HL-60 (cell line): ENCODE data around the gene SLC25A29.

Experiments
- DNase-seq, 2 experiments: peaks; one replicate each; pipeline ENCODE4 v3.0.0-alpha.2; 2010 to 2020; ENCODE audit warnings: low read depth in 1 of 2, low spot score in 1 of 2
- H3K27ac ChIP-seq: fragments of 250-450 bp; sonication (Bioruptor Pico); replicated peaks from 2 replicates; pipeline ENCODE4 v1.5.1; 2020; ENCODE audit warnings: mild to moderate bottlenecking, moderate library complexity
- H3K27me3 ChIP-seq: fragments of 250-450 bp; sonication (Bioruptor Pico); 2 replicates; pipeline ENCODE4 v1.5.1; 2021; ENCODE audit warnings: mild to moderate bottlenecking, moderate library complexity; ENCODE audit not compliant: insufficient read depth, poor library complexity, severe bottlenecking
- H3K4me3 ChIP-seq: replicated peaks from 2 replicates; pipeline ENCODE4 v1.5.1; 2011; ENCODE audit warnings: mild to moderate bottlenecking, control low read depth, low read length; ENCODE audit not compliant: insufficient read depth
- GABPA ChIP-seq: IDR thresholded peaks from 2 replicates; pipeline ENCODE4 v1.6.1; 2012; ENCODE audit warnings: low read depth
- POLR2AphosphoS5 ChIP-seq: IDR thresholded peaks from 2 replicates; pipeline ENCODE4 v1.6.1; 2012; ENCODE audit warnings: low read depth
- REST ChIP-seq: IDR thresholded peaks from 2 replicates; pipeline ENCODE4 v1.6.1; 2012; ENCODE audit warnings: low read depth; ENCODE audit not compliant: insufficient replicate concordance
- SPI1 ChIP-seq: IDR thresholded peaks from 2 replicates; pipeline ENCODE4 v1.6.1; 2012; ENCODE audit warnings: low read depth, mild to moderate bottlenecking, borderline replicate concordance
- TF ChIP-seq, protein P1 (sequence below): IDR thresholded peaks from one replicate; pipeline ENCODE4 v1.5.1; 2011; ENCODE audit warnings: low read length, control low read depth, inconsistent platforms; ENCODE audit not compliant: insufficient read depth

The SLC25A29 gene

GRCh38 chr14:100294963-100295330 lies 11.3 kb downstream of the SLC25A29 start:
- TF ChIP-seq REST (no peak), POLR2AphosphoS5 (no peak)
- Histone ChIP-seq H3K27ac (no peak overlapping the region), H3K27me3 (no peaks in the 10 kb centered on the region), H3K4me3 (no peak overlapping the region)
- DNase-seq, result no peak

DNA sequence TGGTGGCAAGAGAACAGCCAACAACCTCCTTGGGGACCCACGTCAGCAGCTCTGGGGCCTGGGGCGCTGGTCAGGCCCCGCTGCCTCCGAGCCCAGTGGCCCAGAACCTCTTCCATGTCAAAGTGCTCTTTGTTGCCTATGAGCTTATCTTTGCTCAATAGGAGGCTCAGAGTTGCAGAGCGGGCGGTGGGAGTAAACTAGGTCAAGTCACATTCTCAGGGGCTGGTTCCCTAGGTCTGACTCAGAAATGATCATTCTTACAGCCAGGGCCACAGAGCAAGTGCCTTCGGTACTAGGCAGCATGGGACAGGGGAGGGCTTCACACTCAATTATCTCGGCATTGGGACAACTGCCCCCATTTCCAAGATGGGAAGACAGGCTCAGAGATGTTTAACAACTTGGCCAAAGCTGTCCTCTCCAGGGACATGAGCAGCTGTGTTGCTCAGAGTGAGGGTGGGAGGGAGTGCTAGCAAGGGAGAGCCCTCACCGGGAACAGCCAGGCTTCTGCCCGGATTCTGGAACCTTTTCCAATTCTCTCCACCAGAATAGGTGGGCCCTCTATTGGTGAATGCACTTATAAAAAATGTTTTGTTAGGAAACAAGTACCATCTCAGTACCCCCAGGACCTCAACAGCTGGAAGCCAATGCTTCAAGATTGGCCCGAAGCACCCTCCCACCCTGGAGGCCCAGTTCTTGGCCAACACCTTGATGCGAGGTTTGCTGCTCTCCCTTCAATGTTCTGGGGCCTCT lies 11.9 kb downstream of the SLC25A29 start:
- Histone ChIP-seq H3K27ac (no peak overlapping the region), H3K27me3 (no peaks in the 10 kb centered on the region), H3K4me3 (no peak overlapping the region)
- TF ChIP-seq, protein P1, sequence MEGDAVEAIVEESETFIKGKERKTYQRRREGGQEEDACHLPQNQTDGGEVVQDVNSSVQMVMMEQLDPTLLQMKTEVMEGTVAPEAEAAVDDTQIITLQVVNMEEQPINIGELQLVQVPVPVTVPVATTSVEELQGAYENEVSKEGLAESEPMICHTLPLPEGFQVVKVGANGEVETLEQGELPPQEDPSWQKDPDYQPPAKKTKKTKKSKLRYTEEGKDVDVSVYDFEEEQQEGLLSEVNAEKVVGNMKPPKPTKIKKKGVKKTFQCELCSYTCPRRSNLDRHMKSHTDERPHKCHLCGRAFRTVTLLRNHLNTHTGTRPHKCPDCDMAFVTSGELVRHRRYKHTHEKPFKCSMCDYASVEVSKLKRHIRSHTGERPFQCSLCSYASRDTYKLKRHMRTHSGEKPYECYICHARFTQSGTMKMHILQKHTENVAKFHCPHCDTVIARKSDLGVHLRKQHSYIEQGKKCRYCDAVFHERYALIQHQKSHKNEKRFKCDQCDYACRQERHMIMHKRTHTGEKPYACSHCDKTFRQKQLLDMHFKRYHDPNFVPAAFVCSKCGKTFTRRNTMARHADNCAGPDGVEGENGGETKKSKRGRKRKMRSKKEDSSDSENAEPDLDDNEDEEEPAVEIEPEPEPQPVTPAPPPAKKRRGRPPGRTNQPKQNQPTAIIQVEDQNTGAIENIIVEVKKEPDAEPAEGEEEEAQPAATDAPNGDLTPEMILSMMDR, result no peak
- TF ChIP-seq REST (no peak), POLR2AphosphoS5 (no peak), GABPA (no peak), SPI1 (no peak)
- DNase-seq, result no peak

DNA sequence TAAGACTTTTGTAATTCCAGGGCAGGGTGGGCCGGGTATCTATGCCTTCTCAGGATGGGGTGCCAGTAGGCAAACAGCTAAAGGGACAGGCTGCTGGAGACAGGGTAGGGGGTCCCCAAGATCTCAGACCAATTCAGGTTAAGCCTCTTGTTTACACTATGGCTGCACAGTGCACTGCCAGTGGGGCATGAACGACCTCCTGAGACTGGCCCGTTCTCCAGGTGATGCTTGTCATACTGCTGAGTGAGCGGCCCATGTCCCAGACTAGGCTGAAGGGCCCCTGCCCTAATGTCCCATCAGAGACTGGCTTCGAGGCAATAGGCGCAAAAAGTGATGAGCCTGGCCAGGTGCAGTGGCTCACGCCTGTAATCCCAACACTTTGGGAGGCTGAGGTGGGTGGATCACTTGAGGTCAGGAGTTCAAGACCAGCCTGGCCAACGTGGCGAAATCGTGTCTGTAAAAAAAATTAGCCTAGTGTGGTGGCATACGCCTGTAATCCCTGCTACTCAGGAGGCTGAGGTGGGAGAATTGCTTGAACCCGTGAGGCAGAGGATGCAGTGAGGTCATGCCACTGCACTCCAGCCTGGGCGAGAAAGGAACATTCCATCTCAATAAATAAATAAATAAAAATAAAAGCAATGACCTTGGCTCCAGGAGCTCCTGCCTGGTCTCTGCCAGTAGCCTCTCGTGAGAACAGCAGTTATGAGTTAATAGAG lies 12.6 kb downstream of the SLC25A29 start:
- no peak for TF ChIP-seq SPI1
- no peak for TF ChIP-seq POLR2AphosphoS5
- TF ChIP-seq REST, result no peak
- TF ChIP-seq, protein P1, result no peak
- no peak for TF ChIP-seq GABPA
- no peaks in the 10 kb centered on the region for H3K27me3 ChIP-seq
- no peak for DNase-seq
- H3K4me3 ChIP-seq, result no peak overlapping the region
- no peak overlapping the region for H3K27ac ChIP-seq
